GM21576 (cell line): ENCODE data around the gene SLC25A52.
"Not testable (repeated sequence)": the region's sequence is repeated elsewhere in the genome, so short reads cannot be mapped to it uniquely, and the experiment has no call there.

Experiments used
- ATAC-seq: cut with Tn5 transposase; IDR thresholded peaks from one replicate; pipeline ENCODE4 v1.9.1; 2021; ENCODE audit warnings: mild to moderate bottlenecking, moderate library complexity; ENCODE audit not compliant: unreplicated experiment

Gene SLC25A52

GRCh38 chr18:31760695-31761094 is at the start of gene SLC25A52:
Gene SLC25A52 (minus strand): TSS chr18:31760880. CDS start chr18:31760661, 219 bp downstream.
- no peak for ATAC-seq

- ATAC-seq, result not testable (repeated sequence)
These were observed 48.4 kb upstream of the SLC25A52 start for GRCh38 chr18:31809049-31809448.

GRCh38 chr18:31801078-31801477 is 40.4 kb upstream of the SLC25A52 start:
- no peak for ATAC-seq

GRCh38 chr18:31799257-31799656 is 38.6 kb upstream of the SLC25A52 start:
- ATAC-seq, result not testable (repeated sequence)

- no peak for ATAC-seq
These were observed 37.7 kb upstream of the SLC25A52 start for GRCh38 chr18:31798399-31798798.

GRCh38 chr18:31795747-31796146 is 35.1 kb upstream of the SLC25A52 start:
- ATAC-seq, result no peak

- no peak for ATAC-seq
These were observed 32.9 kb upstream of the SLC25A52 start for GRCh38 chr18:31793531-31793930.

GRCh38 chr18:31792580-31792911 is 31.9 kb upstream of the SLC25A52 start:
- ATAC-seq, result no peak

GRCh38 chr18:31791817-31792579 is 31.3 kb upstream of the SLC25A52 start:
- peak; percentile 98 for ATAC-seq

- ATAC-seq, result no peak
These were observed 28.7 kb upstream of the SLC25A52 start for GRCh38 chr18:31789409-31789808.

GRCh38 chr18:31783059-31783458 is 22.4 kb upstream of the SLC25A52 start:
- ATAC-seq, result no peak

- ATAC-seq, result no peak
These were observed 17.8 kb upstream of the SLC25A52 start for GRCh38 chr18:31778391-31778950.

- no peak for ATAC-seq
These were observed 15.4 kb upstream of the SLC25A52 start for GRCh38 chr18:31776093-31776492.

GRCh38 chr18:31774962-31775361 is 14.3 kb upstream of the SLC25A52 start:
- ATAC-seq, result no peak

- ATAC-seq, result peak; percentile 88
These were observed 13.8 kb upstream of the SLC25A52 start for GRCh38 chr18:31774477-31774785.

GRCh38 chr18:31773774-31774476 is 13.2 kb upstream of the SLC25A52 start:
- ATAC-seq, result no peak

GRCh38 chr18:31772699-31773098 is 12.0 kb upstream of the SLC25A52 start:
- ATAC-seq, result no peak

GRCh38 chr18:31750273-31750672 is 10.4 kb downstream of the SLC25A52 start:
- no peak for ATAC-seq

GRCh38 chr18:31746396-31746795 is 14.3 kb downstream of the SLC25A52 start:
- no peak for ATAC-seq

GRCh38 chr18:31744321-31745067 is 16.2 kb downstream of the SLC25A52 start:
- ATAC-seq, result no peak

GRCh38 chr18:31743600-31743999 is 17.1 kb downstream of the SLC25A52 start:
- not testable (repeated sequence) for ATAC-seq
